HG03378 (cell line): ENCODE data around the gene PIP4K2A.
"Not testable (repeated sequence)": the region's sequence is repeated elsewhere in the genome, so short reads cannot be mapped to it uniquely, and the experiment has no call there.

Source experiments
- ATAC-seq: cut with Tn5 transposase; IDR thresholded peaks from one replicate; pipeline ENCODE4 v1.9.1; 2021; ENCODE audit warnings: mild to moderate bottlenecking, moderate library complexity; ENCODE audit not compliant: unreplicated experiment

Gene PIP4K2A

DNA sequence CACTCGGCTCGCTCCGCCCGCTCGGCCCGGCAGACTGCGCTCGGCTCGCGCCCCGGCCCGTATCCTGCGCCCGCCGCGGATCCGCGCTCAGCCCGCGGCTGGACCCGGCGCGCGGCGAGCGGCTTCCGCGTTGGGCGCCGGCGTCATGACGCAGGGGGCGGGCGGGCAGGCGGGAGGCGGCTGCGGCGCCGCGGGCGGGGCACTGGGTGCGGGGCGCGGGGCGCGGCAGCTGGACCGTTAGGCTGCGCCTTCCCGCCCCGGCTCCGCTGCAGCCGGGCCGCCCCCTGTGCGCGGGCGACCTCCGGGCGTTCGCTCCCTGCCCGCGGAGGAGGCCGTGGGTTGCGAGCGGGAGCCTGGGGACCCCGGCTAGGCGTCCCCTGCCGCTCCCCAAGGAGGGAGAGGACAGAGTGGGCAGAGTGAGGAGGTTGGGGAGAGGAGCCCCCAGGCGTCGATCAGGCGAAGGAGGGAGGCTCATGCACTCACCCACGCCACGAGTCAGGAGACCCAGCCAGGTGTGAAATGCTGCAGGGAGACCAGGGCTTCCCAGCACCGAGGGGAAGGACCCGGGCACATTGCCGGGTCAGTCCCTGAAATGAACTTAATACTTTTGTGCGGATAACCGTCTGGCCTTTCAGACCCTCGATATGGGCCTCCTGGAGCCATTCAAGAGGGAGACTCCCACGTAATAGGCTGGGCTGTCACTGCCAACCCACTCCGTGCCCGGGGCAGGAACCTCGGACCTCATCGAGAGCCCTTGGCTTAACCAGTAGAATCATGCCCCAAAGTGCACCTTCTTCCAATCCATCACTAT, at the start of gene PIP4K2A:
Gene PIP4K2A (minus strand): TSS at position 100 of the 811 bp plus-strand sequence. CDS start 252 bp downstream, outside the sequence.
- peak; percentile 33 for ATAC-seq

DNA sequence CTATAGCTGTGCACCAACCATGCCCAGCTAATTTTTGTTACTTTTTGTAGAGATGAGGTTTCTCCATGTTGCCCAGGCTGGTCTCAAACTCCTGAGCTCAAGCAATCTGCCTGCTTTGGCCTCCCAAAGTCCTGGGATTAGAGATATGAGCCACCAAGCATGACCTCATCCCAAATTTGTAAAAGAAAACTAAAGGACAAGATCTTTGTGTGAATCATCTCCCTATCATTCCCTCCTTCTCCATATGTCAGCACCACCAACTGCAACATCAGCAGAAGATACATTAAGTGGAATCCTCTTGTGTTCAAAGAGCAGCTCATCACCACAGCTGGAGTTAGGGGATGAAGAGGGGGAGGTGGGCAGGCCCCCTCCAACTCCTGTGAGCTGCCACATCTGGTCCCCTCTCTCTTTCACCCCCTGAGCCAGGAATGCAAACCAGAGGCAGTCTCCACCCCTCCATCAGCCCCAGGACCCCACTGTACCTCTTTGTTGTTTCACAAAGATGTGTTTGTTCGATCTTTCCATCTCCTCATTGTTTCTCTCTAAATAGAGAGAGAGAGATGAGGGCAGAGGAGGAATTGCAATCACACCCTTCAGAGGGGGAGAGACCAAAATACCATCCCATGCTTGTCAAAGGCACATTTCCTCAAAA, 47.3 kb upstream of the PIP4K2A start:
- ATAC-seq = no peak

DNA sequence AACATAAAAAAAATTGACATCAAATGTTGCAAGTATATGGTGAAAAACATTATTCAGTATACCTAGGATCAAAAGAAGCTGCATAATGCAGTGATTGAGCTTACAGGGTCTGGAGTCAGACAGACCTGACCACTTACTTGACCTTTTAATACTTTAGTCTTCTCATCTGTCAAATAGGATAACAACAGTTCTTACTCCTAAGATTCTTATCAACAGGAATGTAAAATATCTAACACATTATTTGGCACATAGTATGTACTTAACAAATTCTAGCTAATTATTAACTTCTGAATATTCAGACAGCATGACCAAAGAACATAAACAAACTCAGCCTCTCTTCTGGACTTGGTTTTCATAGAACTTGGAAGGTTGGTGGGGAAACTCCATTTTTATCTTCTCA, 45.6 kb upstream of the PIP4K2A start:
- ATAC-seq = no peak

DNA sequence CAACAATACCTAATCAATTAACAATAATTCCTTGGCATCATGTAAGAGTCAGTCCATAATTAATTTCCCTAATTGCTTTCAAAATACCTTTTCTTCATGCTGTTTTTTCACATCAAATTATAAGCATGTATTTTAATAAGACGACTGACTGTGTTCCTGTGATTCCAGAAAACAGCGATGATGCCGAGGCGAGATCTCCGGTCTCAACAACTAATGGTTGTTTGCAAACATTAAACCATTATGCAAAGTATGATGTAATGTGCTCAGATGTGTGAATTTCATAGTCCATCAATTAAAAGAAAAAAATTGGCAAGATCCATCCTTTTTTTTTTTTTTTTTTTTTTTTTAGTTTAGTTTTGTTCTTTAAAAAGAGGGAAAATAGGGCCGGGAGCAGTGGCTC, 44.5 kb upstream of the PIP4K2A start:
- ATAC-seq = no peak

DNA sequence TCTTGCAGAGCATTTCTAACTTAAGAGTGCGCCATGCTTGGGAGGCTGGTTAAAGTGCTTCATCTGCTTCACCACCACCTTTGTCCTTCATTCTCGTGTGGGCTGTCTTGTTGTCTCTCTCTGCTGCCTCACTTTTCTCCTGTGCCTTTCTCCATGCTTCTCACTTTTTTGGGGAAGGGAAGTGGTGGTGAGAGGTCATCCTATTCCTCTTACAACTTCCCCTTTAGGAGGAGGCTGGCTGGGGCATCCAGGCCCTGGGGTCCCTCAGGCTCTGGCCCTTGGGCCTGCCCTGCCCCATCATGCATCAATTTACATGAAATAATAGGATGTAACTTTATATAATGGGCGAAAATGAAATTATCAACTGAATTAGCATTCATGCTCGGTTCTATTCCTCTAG, 39.9 kb upstream of the PIP4K2A start:
- ATAC-seq = no peak

DNA sequence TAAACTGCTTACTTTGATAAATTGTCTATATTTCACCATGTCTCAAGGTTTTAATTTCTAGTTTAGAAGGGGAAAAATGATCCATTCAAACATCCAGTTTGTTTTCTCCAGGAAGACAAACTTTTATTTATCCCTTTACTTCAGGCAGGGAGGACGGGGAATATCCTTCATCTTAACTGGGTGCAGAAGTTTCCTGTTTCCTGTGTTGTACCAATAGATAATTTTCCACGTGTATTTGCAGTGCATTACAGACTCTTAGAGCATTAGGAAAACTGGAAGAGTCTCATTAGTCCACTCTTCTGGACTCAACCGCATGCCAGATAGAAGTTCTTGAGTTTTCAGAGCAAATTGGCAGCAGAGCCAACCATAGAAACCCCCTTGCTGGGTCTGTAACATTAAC, 39.4 kb upstream of the PIP4K2A start:
- no peak for ATAC-seq

DNA sequence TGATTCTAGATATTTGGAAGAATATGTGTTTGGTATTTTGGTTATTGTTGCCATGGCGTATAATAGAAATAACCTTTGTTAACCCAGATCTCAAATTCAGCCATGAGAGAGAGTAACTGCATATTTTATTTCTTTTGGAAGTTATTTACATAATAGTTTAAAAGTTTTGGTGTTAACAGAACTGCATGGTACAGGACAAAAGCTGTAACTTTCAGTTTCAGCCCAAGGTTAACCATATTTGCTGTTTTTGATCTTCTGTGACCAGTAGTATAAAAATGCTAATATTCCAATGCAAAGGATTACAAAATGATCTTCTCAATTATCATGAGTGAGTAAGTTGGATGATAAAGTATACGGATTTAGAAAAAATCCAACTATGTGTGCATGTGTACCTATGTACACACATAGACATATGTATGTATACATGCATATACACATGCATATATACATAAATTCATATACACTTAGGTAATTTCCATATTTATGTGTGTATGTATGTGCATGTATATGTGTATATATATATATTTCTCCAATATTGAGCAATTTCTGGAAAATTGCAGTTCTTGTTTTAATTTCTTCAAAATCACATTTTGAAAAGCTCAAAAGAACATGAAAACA, 38.0 kb upstream of the PIP4K2A start:
- peak; percentile 83 for ATAC-seq

DNA sequence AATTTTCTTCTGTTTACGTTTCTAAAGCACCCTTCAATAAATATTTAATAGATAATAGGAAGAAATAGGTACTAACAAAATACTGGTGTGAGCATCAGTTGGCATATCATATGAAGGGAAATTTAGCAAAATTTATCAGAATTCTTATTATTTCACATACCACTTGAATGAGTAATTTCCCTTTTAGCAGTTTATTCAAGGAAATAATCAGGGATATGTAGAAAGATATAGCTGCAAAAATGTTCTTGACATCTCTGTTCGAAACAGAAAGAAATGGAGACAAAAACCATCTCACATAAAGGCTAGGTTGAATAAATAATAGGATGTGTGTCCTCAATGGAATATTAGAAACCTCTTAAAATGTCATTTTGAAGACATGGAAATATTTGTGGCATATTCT, 35.8 kb upstream of the PIP4K2A start:
- no peak for ATAC-seq

DNA sequence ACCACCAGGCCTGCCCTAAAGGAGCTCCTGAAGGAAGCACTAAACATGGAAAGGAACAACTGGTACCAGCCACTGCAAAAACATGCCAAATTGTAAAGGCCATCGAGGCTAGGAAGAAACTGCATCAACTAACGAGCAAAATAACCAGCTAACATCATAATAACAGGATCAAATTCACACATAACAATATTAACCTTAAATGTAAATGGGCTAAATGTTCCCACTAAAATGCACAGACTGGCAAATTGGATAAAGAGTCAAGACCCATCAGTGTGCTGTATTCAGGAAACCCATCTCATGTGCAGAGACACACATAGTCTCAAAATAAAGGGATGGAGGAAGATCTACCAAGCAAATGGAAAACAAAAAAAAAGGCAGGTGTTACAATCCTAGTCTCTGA, 30.5 kb upstream of the PIP4K2A start:
- not testable (repeated sequence) for ATAC-seq

DNA sequence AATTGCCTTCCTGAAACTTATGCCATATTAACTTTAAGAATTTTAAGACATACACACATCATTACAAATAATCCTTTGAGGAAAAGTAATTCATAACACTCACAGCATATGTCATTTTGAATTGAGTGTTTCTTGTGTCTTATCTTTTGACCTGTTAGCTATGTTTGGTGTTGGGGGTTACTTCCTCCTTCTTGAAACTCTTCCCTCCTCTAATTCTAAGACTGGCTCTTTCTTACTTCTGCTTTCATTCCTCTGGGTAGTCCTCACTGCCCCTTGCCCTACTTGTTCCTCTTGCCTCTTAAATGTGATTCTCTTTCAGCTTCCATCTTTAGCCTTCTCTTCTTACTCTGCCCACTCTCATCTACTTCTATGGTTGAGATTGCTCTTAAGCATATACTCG, 28.3 kb upstream of the PIP4K2A start:
- ATAC-seq = peak; percentile 100

DNA sequence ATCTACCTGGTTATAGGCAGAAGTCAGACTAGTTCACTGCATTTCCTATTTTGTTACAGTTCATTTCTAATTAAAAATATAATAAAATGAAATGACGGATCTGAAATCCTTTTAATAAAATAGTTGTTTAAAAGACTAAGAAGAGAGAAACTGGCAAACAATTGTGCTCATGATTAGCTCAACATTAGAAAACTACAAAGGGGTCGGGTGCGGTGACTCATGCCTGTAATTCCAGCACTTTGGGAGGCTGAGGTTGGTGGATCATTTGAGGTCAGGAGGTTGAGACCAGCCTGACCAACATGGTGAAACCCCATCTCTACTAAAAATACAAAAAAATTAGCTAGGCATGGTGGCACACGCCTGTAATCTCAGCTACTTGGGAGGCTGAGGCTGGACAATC, 27.3 kb upstream of the PIP4K2A start:
- not testable (repeated sequence) for ATAC-seq

DNA sequence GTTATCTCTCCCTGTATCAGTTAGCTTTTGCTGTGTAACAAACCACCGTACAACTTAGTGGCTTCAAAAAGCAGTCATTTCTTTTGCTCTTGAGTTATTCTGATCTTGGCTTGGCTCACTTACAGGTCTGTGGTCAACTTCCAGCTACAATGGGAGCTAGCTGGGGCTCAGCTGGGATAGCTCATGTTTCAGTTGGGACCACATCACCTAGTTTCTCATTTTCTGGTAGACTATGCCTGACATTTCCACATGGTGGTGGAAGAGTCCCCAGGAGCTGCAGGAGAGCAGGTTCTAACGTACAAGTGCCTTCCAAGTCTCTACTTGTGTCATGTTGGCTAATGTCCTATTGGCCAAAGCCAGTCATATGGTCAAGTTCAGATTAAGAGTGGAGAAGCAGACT, 25.8 kb upstream of the PIP4K2A start:
- ATAC-seq = no peak

DNA sequence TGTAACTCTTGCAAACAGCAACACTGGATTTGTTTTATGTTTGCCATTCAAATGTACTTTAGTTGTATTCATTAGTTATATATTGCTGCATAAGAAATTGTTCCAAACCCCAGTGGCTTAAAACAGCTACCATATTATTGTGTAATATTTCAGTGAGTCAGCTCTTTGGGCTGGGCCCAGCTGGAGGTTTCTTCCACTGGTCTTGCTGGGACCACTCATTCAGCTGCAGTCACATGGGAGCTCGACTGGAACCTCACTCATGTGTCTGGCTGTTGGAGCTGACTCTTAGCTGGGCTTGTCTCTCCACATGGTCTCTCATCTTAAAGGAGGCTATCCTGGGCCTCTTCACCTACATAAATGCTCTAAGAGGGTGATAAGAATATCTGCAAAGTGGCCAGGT, 23.2 kb upstream of the PIP4K2A start:
- no peak for ATAC-seq

DNA sequence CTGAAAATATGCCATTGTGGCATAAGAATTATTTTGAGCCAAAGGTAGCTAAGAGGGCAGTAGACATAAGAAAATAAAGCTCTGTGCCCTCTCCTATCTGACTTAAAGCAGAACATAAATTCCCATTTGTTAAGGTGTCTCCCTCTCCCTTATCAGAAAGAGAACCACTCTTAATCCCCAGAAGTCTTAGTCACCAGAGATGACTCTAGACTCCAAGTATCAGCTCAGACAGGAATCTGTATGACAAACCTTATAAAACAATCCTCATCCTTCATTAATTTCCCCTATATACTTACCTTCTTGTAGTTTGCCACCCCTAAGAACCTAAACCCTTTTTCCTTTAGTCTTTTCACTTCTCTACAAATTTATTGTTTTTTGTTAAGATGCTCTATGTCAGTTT, 21.8 kb upstream of the PIP4K2A start:
- no peak for ATAC-seq

DNA sequence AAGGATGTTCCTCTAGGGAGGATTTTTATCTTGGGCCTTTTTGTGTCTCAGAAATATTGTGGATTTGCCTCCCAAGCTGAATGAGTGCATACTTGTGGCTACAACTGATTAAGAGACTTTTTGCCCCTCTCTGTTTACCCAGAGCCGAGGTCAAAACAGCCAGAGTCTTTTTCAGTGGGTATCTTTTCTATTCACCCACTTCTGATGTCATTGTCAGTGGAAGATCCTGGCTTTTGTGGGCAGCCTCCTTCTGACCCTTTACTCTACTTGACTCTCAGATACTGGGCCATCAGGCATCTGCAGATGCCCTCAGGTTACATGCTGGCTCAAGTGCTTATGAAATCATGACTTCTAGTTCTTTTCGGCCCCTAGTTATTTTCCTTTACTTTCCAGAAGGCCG, 19.6 kb upstream of the PIP4K2A start:
- ATAC-seq = no peak

DNA sequence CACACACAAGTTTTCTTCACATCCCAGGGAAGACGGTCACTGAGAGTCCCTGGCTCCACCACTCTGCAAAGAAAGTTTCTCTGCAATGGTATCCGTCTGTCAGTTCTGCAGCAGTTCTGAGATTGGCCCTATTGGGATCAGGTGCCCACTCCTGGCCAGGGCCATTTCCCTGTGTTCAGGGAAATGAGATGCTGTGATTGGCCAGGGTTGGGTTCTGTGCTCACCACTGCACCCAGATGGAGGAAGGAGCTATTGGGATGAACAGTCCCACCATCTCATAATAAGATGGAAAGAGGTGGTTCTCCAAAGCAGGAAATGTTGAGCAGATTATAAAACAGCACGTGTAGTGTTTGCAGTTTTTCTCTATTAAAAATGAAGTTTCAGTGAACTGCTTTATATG, 13.3 kb upstream of the PIP4K2A start:
- ATAC-seq = no peak

DNA sequence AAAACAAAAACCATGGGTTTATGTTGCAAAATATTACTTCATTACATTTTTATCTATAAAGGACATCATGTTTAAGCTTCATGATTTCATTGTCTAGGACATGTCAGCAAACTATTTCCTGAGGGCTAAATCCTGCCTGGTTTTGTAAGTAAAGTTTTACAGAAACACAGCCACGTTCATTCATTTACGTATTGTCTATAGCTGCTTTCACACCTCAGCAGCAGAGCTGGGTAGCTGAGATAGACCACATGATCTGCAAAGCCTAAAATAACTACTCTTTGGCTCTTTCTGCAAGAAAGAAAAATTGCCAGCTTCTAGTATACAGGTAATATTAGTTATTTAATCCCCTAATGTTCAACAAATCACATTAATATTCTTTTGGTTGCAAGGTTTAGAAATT, 12.7 kb upstream of the PIP4K2A start:
- no peak for ATAC-seq

DNA sequence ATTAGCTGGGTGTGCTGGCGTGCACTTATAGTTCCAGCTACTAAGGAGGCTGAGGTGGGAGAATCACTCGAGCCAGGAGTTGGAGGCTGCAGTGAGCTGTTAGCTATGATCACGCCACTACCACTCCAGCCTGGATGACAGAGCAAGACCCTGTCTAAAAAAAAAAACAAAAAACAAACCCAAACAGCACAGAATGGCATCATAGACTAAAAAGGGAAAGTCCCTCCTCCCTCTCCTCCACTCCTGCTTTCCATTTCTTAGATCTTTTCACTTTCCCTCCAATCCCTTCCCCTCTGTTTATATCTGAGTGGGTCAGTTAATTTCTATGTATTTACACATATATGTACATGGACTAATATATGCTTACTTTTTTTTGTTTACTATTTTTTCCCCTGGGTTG, 10.4 kb upstream of the PIP4K2A start:
- no peak for ATAC-seq

DNA sequence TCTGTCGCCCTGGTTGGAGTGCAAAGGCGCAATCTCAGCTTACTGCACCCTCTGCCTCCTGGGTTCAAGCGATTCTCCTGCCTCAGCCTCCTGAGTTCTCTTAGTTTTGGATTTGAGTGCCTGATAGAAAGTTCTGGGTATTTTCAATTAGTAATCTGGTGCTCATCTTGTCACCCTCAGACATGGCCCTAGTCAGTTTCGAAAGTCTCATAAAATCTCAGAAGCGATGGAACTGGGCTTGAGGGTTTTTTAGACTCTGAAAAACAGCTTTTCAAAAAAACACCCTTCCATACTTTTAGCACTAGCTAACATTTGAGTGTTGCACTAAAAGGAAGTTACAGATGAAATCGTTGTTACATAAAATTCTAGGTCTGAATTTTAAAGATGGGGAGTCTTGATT, 9.4 kb upstream of the PIP4K2A start:
- peak; percentile 48 for ATAC-seq

DNA sequence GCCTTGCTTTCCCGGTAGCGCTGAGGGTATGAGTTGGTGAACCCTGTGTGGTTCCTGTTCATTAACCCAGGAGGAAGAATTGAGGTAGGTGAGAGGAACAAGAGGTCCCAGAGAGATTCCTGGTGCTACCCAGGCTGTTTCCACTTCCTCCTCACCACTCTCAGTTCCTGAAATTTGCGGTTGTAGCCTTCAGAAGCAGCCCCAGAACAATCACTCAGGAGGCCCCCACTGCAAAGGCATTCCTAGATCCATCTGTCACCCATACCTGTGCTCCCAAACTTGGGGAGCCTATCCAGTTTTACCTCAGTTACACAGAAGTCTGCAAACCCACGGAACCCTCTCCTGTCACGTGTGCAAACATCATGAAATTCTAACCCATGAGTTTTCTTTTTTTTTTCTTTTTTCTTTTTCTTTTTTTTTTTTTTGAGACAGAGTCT, 9.0 kb upstream of the PIP4K2A start:
- peak; percentile 75 for ATAC-seq

DNA sequence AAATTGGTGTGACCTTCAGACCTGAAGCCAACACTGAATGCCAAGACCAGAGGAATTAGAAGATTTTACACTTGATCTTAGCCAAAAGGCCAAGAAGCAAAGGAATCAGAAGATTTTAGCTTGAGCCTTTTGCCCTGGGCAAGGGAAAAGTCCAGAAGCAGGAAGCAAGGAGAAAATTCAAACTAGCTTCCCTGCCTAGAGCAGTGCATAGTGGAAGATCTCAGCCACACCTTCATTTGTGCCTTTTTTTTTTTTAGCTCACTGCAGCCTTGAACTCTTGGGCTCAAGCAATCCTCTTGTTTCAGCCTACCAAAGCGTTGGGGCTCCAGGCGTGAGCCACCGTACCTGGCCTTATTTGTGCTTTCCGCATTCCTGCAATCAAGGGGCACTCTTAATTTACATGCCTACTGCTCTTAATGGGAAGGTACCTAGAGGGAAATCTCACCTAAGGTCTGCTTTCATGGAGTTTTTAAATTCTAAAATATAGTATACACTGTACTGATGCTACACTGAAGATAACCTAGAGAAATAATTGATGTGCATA, 8.3 kb upstream of the PIP4K2A start:
- ATAC-seq = no peak

DNA sequence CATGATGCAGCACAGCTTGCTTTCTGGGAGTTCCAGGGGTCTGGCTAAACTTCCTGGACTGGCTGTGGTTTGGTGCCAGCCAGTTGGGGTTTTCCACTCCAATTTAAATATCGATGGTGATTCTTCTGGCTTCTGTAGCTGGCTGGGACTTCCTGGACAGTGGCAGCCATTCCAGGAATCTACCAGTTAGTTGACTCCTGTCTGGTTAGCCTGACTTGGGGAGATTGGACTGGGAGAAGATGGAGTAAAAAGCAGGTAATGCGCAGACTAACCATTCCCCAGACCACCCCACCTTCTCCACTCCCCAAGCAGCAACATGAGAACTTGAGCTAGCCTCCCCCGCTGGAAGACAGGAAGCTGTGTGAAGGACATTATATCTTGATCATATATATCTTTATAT, 6.3 kb upstream of the PIP4K2A start:
- no peak for ATAC-seq
